Mesothelial cell of epicardium (in vitro differentiated cells): ENCODE data around the gene RIMBP2. TPM values are rescaled to one million over a fixed set of nuclear protein-coding genes. Genes with fewer than 3 reads are reported as not detected.

Source experiments
- DNase-seq, 2 experiments: peaks; one replicate each; pipeline ENCODE4 v3.0.0; 2021; ENCODE audit warnings: low spot score in 2 of 2; ENCODE audit not compliant: unreplicated experiment in 2 of 2
- H3K27ac Mint-ChIP-seq: 2 replicates; pipeline ENCODE4 v1.8.0; 2021; ENCODE audit warnings: mixed read lengths
- H3K27me3 Mint-ChIP-seq: 2 replicates; pipeline ENCODE4 v1.8.0; 2021; ENCODE audit warnings: low read depth, mixed read lengths
- H3K36me3 Mint-ChIP-seq: 2 replicates; pipeline ENCODE4 v1.8.0; 2021; ENCODE audit warnings: mixed read lengths
- H3K4me1 Mint-ChIP-seq: 2 replicates; pipeline ENCODE4 v1.8.0; 2021; ENCODE audit warnings: mixed read lengths
- H3K4me3 Mint-ChIP-seq: 2 replicates; pipeline ENCODE4 v1.8.0; 2021; ENCODE audit warnings: mild to moderate bottlenecking, moderate library complexity, mixed read lengths
- H3K9me3 Mint-ChIP-seq: 2 replicates; pipeline ENCODE4 v1.8.0; 2021; ENCODE audit warnings: mixed read lengths
- CTCF ChIP-seq: fragments of 200-600 bp; sonication (generic); IDR thresholded peaks from one replicate; pipeline ENCODE4 v1.5.0; 2021; ENCODE audit warnings: antibody characterized with exemption; ENCODE audit not compliant: unreplicated experiment
- total RNA-seq: library from RNA; stranded (reverse); gene quantifications from 3 replicates; pipeline ENCODE4 v1.2.1, GENCODE V29; 2021

RIMBP2 gene
- total RNA-seq, 1 donor from 2014 or later: 8.6 TPM

- no peak for TF ChIP-seq CTCF
- Mint-ChIP-seq H3K36me3 (no peaks in the 10 kb centered on the region), H3K27me3 (peaks cover 64% of the 10 kb centered on the region), H3K4me3 (no peak overlapping the region), H3K9me3 (no peaks in the 10 kb centered on the region), H3K4me1 (no peaks in the 10 kb centered on the region), H3K27ac (no peak overlapping the region)
- no peak for DNase-seq
Observed at GRCh38 chr12:130362060-130362459, 354.0 kb downstream of the RIMBP2 start.

DNA sequence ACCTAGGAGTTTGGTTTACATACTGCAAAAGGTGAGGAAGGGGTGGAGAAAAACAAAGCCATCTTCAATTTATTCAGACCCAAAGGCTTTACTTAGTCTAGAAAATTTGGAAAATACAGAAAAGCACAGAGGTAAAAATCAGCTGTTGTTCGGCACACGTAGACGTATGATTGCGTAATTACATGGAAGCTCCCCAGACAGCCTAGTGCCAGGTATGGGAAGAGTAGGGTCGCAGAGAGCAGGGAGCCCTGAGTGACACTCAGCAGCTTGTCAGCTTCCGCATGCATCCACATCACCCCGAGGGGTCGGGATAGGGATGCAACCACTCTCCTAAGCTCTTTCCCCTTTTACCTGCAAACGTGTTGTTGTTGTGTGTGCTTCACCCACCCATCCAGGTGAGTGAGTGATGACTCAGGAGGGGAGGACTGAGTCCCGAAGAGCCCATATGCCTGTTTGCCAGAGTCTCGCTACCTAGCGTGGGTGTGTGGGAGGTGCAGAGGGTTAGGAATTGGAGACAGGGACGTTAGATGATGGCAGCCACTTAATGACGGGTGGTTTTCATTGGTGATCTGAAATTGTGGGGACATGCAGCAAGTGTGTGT lies 358.3 kb downstream of the RIMBP2 start:
- DNase-seq: no peak
- Mint-ChIP-seq H3K36me3 (no peaks in the 10 kb centered on the region), H3K9me3 (no peaks in the 10 kb centered on the region), H3K27me3 (peaks cover 85% of the 10 kb centered on the region), H3K4me3 (no peak overlapping the region), H3K4me1 (no peaks in the 10 kb centered on the region), H3K27ac (no peak overlapping the region)
- TF ChIP-seq CTCF: no peak

DNA sequence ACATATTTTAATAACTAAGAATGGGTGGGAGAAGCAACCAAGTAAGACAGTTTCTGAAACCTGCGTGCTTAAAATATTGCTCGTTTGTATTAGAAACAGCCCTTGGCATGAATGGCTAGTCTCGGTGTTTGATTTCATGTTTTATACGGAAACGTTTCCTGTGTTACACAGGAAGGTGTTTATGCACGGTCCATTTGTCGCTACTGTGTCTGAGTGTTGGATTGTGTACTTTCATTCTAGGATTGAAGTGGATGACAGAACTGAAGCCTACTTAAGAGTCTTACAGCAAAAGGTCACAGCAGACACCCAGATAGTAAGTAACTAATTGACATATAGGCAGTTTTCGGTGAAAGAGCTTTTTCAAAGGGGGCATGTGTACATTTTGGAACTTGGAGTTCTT lies 358.9 kb downstream of the RIMBP2 start:
- no peak for TF ChIP-seq CTCF
- Mint-ChIP-seq H3K36me3 (no peaks in the 10 kb centered on the region), H3K27ac (no peak overlapping the region), H3K9me3 (no peaks in the 10 kb centered on the region), H3K4me1 (no peaks in the 10 kb centered on the region), H3K27me3 (peaks cover 85% of the 10 kb centered on the region), H3K4me3 (no peak overlapping the region)
- no peak for DNase-seq

DNA sequence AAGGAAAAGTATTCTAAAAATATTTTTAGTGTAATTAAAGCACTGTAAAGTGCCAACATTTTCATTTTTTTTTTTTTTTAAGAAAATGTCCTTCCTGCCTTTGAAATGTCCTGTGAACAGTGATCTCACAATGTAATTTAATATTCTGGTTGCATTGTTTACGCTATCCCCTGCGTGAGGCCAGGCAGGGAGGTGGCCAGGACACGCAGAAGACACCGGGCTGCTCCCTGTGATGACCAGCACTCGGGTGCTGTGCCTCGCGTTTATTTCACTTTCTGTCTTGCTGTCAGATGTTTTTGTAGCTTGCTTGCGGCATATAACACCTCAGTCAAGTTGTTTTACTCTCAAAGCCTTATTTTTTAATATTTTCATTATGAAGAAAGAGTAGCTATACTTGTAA lies 359.9 kb downstream of the RIMBP2 start:
- Mint-ChIP-seq H3K36me3 (no peaks in the 10 kb centered on the region), H3K27ac (no peak overlapping the region), H3K4me1 (no peaks in the 10 kb centered on the region), H3K4me3 (no peak overlapping the region), H3K9me3 (no peaks in the 10 kb centered on the region), H3K27me3 (peaks cover 80% of the 10 kb centered on the region)
- TF ChIP-seq CTCF: no peak
- no peak for DNase-seq

GRCh38 chr12:130354407-130354806 lies 361.7 kb downstream of the RIMBP2 start:
- no peak for DNase-seq
- H3K4me1 Mint-ChIP-seq: no peaks in the 10 kb centered on the region
- no peaks in the 10 kb centered on the region for H3K9me3 Mint-ChIP-seq
- no peak overlapping the region for H3K4me3 Mint-ChIP-seq
- H3K27me3 Mint-ChIP-seq: peaks cover 69% of the 10 kb centered on the region
- no peak overlapping the region for H3K27ac Mint-ChIP-seq
- H3K36me3 Mint-ChIP-seq: no peaks in the 10 kb centered on the region
- TF ChIP-seq CTCF: no peak

- no peak for DNase-seq
- H3K27ac Mint-ChIP-seq: no peak overlapping the region
Observed at GRCh38 chr12:130353081-130353480, 363.0 kb downstream of the RIMBP2 start.

More at GRCh38 chr12:130353081-130353480, 363.0 kb downstream of the RIMBP2 start:
- H3K4me3 Mint-ChIP-seq: no peak overlapping the region
- TF ChIP-seq CTCF: no peak
- H3K36me3 Mint-ChIP-seq: no peaks in the 10 kb centered on the region
- no peaks in the 10 kb centered on the region for H3K9me3 Mint-ChIP-seq
- no peaks in the 10 kb centered on the region for H3K4me1 Mint-ChIP-seq
- peaks cover 55% of the 10 kb centered on the region for H3K27me3 Mint-ChIP-seq
